Cardiac muscle cell (in vitro differentiated cells and primary cell): ENCODE data around the gene USP19. TPM values are rescaled to one million over a fixed set of nuclear protein-coding genes. Genes with fewer than 3 reads are reported as not detected.
A peak's percentile ranks its signal among the peaks of the same experiment; 100 is the strongest.

Experiments used
- DNase-seq, 2 donors: peaks; one replicate each; pipeline versions ENCODE4 v3.0.0 to v3.0.0-alpha.2; 2010 to 2017; ENCODE audit warnings: low read depth in 1 of 2, low spot score in 1 of 2
- H3K27ac ChIP-seq: fragments of 200-600 bp; sonication (generic); 2 replicates; pipeline ENCODE4 v1.5.1; 2016
- H3K27me3 ChIP-seq: fragments of 200-600 bp; sonication (generic); 2 replicates; pipeline ENCODE4 v1.6.0; 2016; ENCODE audit warnings: control low read depth
- H3K36me3 ChIP-seq: fragments of 200-600 bp; sonication (generic); 2 replicates; pipeline ENCODE4 v1.5.1; 2016; ENCODE audit warnings: control low read depth
- H3K4me1 ChIP-seq: fragments of 200-600 bp; sonication (generic); 2 replicates; pipeline ENCODE4 v1.8.1; 2017; ENCODE audit warnings: low read depth, mild to moderate bottlenecking, mixed run types
- H3K4me3 ChIP-seq: fragments of 200-600 bp; sonication (generic); 2 replicates; pipeline ENCODE4 v1.5.1; 2016; ENCODE audit warnings: mild to moderate bottlenecking
- H3K9me3 ChIP-seq: fragments of 200-600 bp; sonication (generic); 2 replicates; pipeline ENCODE4 v1.5.1; 2017; ENCODE audit warnings: low read depth, mild to moderate bottlenecking, control low read depth
- polyA plus RNA-seq: library from polyadenylated mRNA; unstranded; fragments of >200 nt; fragmentation: Nextera tagmentation; extraction: Ambion mirVana; gene quantifications from 2 replicates; pipeline ENCODE4 v1.2.1, GENCODE V29; 2016
- total RNA-seq: library from RNA; depleted of rRNA; stranded (reverse); fragments of >200 nt; gene quantifications from 2 replicates; pipeline ENCODE4 v1.2.3, GENCODE V29; 2016
- TF ChIP-seq, protein P1 (sequence below): IDR thresholded peaks from 2 replicates; pipeline ENCODE4 v1.5.1; 2012; ENCODE audit warnings: low read depth, mild to moderate bottlenecking, low read length

The USP19 gene
- total and polyA plus RNA-seq, 2 experiments from 2014 or later, result 50.5 to 122 TPM

DNA sequence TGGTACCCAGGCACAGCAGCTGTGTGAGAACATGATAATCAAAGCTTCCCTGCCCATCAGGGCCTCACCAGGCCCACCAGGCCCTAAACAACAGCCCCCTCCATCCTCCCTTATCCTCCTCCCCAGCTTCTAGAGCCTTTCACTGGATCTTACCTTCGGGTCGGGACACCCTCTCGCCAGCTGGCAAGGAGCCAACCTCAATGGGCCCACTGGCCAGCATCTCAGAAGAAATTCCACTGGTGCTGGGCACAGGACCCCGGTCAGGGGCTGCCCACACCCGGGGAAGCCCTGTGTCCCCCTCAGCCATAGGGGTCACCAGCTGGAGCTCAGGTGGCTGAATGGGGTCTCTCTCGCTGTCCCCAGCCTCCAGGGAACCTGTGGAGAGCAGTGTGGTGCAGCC, 9.3 kb downstream of the USP19 start:
- peaks cover 77% of the 10 kb centered on the region for H3K36me3 ChIP-seq
- TF ChIP-seq, protein P1, sequence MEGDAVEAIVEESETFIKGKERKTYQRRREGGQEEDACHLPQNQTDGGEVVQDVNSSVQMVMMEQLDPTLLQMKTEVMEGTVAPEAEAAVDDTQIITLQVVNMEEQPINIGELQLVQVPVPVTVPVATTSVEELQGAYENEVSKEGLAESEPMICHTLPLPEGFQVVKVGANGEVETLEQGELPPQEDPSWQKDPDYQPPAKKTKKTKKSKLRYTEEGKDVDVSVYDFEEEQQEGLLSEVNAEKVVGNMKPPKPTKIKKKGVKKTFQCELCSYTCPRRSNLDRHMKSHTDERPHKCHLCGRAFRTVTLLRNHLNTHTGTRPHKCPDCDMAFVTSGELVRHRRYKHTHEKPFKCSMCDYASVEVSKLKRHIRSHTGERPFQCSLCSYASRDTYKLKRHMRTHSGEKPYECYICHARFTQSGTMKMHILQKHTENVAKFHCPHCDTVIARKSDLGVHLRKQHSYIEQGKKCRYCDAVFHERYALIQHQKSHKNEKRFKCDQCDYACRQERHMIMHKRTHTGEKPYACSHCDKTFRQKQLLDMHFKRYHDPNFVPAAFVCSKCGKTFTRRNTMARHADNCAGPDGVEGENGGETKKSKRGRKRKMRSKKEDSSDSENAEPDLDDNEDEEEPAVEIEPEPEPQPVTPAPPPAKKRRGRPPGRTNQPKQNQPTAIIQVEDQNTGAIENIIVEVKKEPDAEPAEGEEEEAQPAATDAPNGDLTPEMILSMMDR, result no peak
- no peaks in the 10 kb centered on the region for H3K27me3 ChIP-seq
- no peaks in the 10 kb centered on the region for H3K9me3 ChIP-seq
- no peak overlapping the region for H3K4me3 ChIP-seq
- no peak for DNase-seq
- H3K27ac ChIP-seq, result no peak overlapping the region
- H3K4me1 ChIP-seq, result no peaks in the 10 kb centered on the region

- Histone ChIP-seq H3K4me1 (no peaks in the 10 kb centered on the region), H3K27ac (no peak overlapping the region), H3K4me3 (no peak overlapping the region), H3K27me3 (no peaks in the 10 kb centered on the region), H3K9me3 (no peaks in the 10 kb centered on the region), H3K36me3 (peaks cover 71% of the 10 kb centered on the region)
- TF ChIP-seq, protein P1, result no peak
- no peak for DNase-seq
Measured at GRCh38 chr3:49110780-49111179, 9.8 kb downstream of the USP19 start.

DNA sequence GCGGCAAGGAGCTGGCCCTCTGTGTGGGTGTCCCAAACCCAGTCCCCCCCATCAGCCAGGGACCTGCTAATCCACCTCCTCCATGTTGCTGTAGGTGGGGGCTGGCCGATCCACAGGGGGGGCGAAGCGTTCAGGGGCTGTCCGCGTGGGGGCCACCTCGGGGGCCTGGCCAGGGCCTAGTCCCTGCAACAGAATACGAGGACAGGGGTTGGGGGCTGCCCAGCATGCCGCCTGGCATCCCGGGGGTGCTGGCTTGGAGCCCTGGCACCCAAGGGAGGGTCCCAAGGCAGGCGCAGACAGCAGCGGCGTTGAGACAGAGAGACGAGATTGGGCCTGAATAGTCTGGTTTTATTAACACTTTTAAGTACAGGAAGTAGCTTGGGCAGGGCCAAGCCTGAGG, 12.3 kb downstream of the USP19 start:
- Histone ChIP-seq H3K27me3 (no peaks in the 10 kb centered on the region), H3K4me1 (peaks cover 4% of the 10 kb centered on the region), H3K27ac (no peak overlapping the region), H3K36me3 (peaks cover 47% of the 10 kb centered on the region), H3K4me3 (no peak overlapping the region), H3K9me3 (no peaks in the 10 kb centered on the region)
- DNase-seq, result no peak
- TF ChIP-seq, protein P1, result no peak

- H3K27me3 ChIP-seq, result no peaks in the 10 kb centered on the region
- peak within 1 kb of the TSS; percentile 87 for H3K27ac ChIP-seq
- H3K4me3 ChIP-seq, result peak within 1 kb of the TSS; percentile 70
- TF ChIP-seq, protein P1, result no peak
- DNase-seq, result peak; percentile 94 to 95
- peaks cover 4% of the 10 kb centered on the region for H3K4me1 ChIP-seq
- peaks cover 43% of the 10 kb centered on the region for H3K36me3 ChIP-seq
- H3K9me3 ChIP-seq, result no peaks in the 10 kb centered on the region
Measured at GRCh38 chr3:49104427-49105291, 16.0 kb downstream of the USP19 start, which contains the start of gene QARS1. Gene QARS1 (minus strand): TSS chr3:49104757. CDS start chr3:49104733, 24 bp downstream.

GRCh38 chr3:49104052-49104426, 16.6 kb downstream of the USP19 start:
- H3K27ac ChIP-seq, result peak overlapping the region; percentile 87
- no peaks in the 10 kb centered on the region for H3K27me3 ChIP-seq
- peak overlapping the region; percentile 70 for H3K4me3 ChIP-seq
- TF ChIP-seq, protein P1, result no peak
- H3K9me3 ChIP-seq, result no peaks in the 10 kb centered on the region
- H3K4me1 ChIP-seq, result peaks cover 4% of the 10 kb centered on the region
- DNase-seq, result no peak
- peaks cover 46% of the 10 kb centered on the region for H3K36me3 ChIP-seq
